ENCODE results near the gene SMARCD2. TPM values are rescaled to one million over a fixed set of nuclear protein-coding genes. Genes with fewer than 3 reads are reported as not detected.

Gene SMARCD2
- polyA plus RNA-seq, 1 donor from 2014 or later = 33.2 TPM

Small RNA genes within 50 kb of the gene (small RNA-seq; reads per million reads assigned to genes)
- 0 reads per million in 3 experiments for gene AC040958.1

Other genes starting within 250 kb of the SMARCD2 start
- 15.8 and 16.2 TPM in 2 replicates for gene TACO1, start 241.8 kb downstream of the SMARCD2 start, polyA plus RNA-seq
- gene MAP3K3, start 220.3 kb downstream of the SMARCD2 start, polyA plus RNA-seq = 16.6 and 24.5 TPM in 2 replicates
- gene LIMD2, start 142.6 kb downstream of the SMARCD2 start, polyA plus RNA-seq = 116 and 132 TPM in 2 replicates
- 15.6 and 18.4 TPM in 2 replicates for gene STRADA, start 100.9 kb downstream of the SMARCD2 start, polyA plus RNA-seq
- 47.2 and 49.3 TPM in 2 replicates for gene CCDC47, start 69.1 kb downstream of the SMARCD2 start, polyA plus RNA-seq
- 114 and 115 TPM in 2 replicates for gene DDX42, start 68.5 kb downstream of the SMARCD2 start, polyA plus RNA-seq
- gene PSMC5, start 15.3 kb downstream of the SMARCD2 start, polyA plus RNA-seq = 63.1 and 69.5 TPM in 2 replicates
- gene FTSJ3, start 15.0 kb downstream of the SMARCD2 start, polyA plus RNA-seq = 23.2 and 25.8 TPM in 2 replicates
- not detected in 2 replicates for gene CSH2, start 31.0 kb upstream of the SMARCD2 start, polyA plus RNA-seq
- not detected in 2 replicates for gene GH2, start 39.3 kb upstream of the SMARCD2 start, polyA plus RNA-seq
- gene CSH1, start 53.9 kb upstream of the SMARCD2 start, polyA plus RNA-seq = not detected in 2 replicates
- not detected in 2 replicates for gene CSHL1, start 68.6 kb upstream of the SMARCD2 start, polyA plus RNA-seq
- gene GH1, start 76.2 kb upstream of the SMARCD2 start, polyA plus RNA-seq = not detected in 2 replicates
- gene CD79B, start 89.6 kb upstream of the SMARCD2 start, polyA plus RNA-seq = not detected in 2 replicates
- not detected in 2 replicates for gene SCN4A, start 130.2 kb upstream of the SMARCD2 start, polyA plus RNA-seq
- 2.8 and 3.8 TPM in 2 replicates for gene PRR29, start 155.7 kb upstream of the SMARCD2 start, polyA plus RNA-seq
- gene ICAM2, start 177.9 kb upstream of the SMARCD2 start, polyA plus RNA-seq = not detected in 2 replicates

All from neural cell (in vitro differentiated cells).